SH-SY5Y (cell line): Measurements from ENCODE around the gene MTHFD2.

ENCODE experiments used
- GATA2 ChIP-seq: IDR thresholded peaks from 2 replicates; pipeline ENCODE4 v1.6.1; 2011; ENCODE audit warnings: mild to moderate bottlenecking, low read depth, low read length
- GATA3 ChIP-seq: IDR thresholded peaks from 2 replicates; pipeline ENCODE4 v1.6.1; 2011; ENCODE audit warnings: low read depth, mild to moderate bottlenecking, low read length, moderate library complexity

GRCh38 chr2:74252862-74253261 is 54.4 kb downstream of the MTHFD2 start:
- TF ChIP-seq GATA2 (no peak), GATA3 (no peak)
